IgD-negative memory B cell (primary cell): Measurements from ENCODE around the gene MRTFA. TPM values are rescaled to one million over a fixed set of nuclear protein-coding genes. Genes with fewer than 3 reads are reported as not detected.

Experiments used
- H3K27ac Mint-ChIP-seq, 3 donors: one replicate each; pipeline ENCODE4 v1.8.0; 2020 to 2022; ENCODE audit warnings: mild to moderate bottlenecking in 3 of 3, mixed read lengths in 3 of 3, moderate library complexity in 1 of 3
- H3K27me3 Mint-ChIP-seq: one replicate; pipeline ENCODE4 v1.8.0; 2021; ENCODE audit warnings: mixed read lengths
- H3K36me3 Mint-ChIP-seq: one replicate; pipeline ENCODE4 v1.8.0; 2020; ENCODE audit warnings: mild to moderate bottlenecking, mixed read lengths
- H3K4me1 Mint-ChIP-seq, 3 donors: one replicate each; pipeline ENCODE4 v1.8.0; 2020 to 2022; ENCODE audit warnings: mixed read lengths in 3 of 3, mild to moderate bottlenecking in 1 of 3
- H3K4me3 Mint-ChIP-seq, 4 donors: one replicate each; pipeline ENCODE4 v1.8.0; 2020 to 2022; ENCODE audit warnings: mild to moderate bottlenecking in 4 of 4, mixed read lengths in 4 of 4, moderate library complexity in 3 of 4
- H3K9me3 Mint-ChIP-seq, 3 donors: one replicate each; pipeline ENCODE4 v1.8.0; 2020 to 2021; ENCODE audit warnings: mixed read lengths in 3 of 3, mild to moderate bottlenecking in 1 of 3
- polyA plus RNA-seq: library from polyadenylated mRNA; unstranded; fragments of 300-500 nt; fragmentation: Illumina TruSeq; gene quantifications from one replicate; pipeline ENCODE4 v1.2.3, GENCODE V29; 2021

The MRTFA gene
- polyA plus RNA-seq, 1 donor from 2014 or later, result 17.2 TPM

- no peaks in the 10 kb centered on the region for H3K27me3 Mint-ChIP-seq
- H3K4me3 Mint-ChIP-seq, result no peak overlapping the region
- H3K27ac Mint-ChIP-seq, result peak overlapping the region in 1 of 3 donors; percentile 11
- no peaks in the 10 kb centered on the region for H3K9me3 Mint-ChIP-seq
- peaks cover 7% of the 10 kb centered on the region for H3K36me3 Mint-ChIP-seq
- H3K4me1 Mint-ChIP-seq, result peaks cover 48 to 71% (median 59%) of the 10 kb centered on the region in 3 donors
These were observed 194.6 kb downstream of the MRTFA start for GRCh38 chr22:40441761-40442390.

DNA sequence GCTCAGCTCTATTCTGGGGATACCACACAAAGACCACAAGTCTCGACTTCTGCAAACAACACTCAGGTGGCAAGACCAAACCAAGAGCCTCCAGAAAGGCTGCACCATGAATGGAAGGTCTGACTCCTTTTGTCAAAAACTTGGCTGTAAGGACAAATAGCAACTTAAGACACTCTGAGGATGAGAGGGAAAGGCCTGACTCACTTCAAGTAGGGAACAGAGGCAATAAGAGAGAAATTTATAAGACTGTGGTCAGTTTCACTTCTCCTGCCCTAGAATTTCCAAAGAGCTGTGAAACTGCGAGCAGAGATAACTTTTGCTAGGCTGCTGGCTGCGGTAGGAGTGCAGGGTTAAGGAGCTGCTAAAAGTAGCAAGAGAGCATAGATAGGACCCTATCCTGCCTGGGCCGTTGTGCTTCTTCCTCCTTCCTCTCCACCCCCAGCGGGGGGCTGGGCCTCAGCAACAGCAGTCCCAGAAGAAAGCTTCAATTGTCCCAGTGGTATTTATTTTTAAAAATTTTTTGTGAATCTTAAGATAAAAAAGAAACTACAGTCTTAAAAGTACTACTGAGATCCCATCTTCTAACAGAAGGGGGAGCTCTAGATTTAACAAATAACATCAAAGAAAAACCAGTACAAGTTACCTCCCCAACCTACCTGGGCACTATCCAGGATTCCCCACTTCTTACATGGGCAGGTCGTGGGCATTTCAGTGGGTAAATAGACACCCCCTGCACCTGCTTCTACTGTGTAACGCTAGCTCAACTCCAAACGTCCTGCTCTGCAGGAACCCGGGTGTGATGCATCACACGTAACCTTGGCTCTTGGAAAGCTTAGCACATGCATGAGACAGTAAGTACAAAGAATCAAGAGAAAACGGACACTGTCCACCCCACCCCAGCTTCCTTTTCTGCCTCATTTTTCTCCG, 199.8 kb downstream of the MRTFA start:
- Mint-ChIP-seq H3K27ac (peak overlapping the region; percentile 78 to 94 (median 85)), H3K27me3 (no peaks in the 10 kb centered on the region), H3K36me3 (no peaks in the 10 kb centered on the region), H3K4me1 (peaks cover 66 to 70% (median 68%) of the 10 kb centered on the region in 3 donors), H3K4me3 (peak overlapping the region; percentile 62 to 91 (median 76)), H3K9me3 (no peaks in the 10 kb centered on the region)

DNA sequence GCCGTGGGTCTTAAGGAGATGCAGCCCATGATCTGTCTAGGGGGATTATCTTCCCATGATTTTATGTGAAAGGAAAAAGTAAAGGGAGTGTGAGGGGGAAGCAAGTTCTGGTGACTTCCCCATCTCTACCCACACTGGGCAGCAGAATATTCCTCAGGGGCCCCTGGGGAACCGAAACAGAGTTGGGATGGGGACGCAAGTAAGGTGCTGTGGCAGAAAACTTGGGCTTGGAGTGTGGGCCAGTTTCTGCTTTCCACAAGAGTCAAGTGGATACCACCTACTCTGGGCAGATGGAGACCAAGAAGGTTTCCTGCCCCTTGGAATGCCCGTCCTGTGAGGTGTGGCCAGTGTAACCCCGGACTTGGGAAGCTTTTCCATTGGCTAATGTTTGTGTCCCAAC, 201.8 kb downstream of the MRTFA start:
- Mint-ChIP-seq H3K27ac (peak overlapping the region; percentile 78 to 94 (median 85)), H3K9me3 (no peaks in the 10 kb centered on the region), H3K36me3 (no peaks in the 10 kb centered on the region), H3K4me1 (peaks cover 52 to 62% (median 52%) of the 10 kb centered on the region in 3 donors), H3K4me3 (peak overlapping the region; percentile 62 to 91 (median 76)), H3K27me3 (no peaks in the 10 kb centered on the region)

DNA sequence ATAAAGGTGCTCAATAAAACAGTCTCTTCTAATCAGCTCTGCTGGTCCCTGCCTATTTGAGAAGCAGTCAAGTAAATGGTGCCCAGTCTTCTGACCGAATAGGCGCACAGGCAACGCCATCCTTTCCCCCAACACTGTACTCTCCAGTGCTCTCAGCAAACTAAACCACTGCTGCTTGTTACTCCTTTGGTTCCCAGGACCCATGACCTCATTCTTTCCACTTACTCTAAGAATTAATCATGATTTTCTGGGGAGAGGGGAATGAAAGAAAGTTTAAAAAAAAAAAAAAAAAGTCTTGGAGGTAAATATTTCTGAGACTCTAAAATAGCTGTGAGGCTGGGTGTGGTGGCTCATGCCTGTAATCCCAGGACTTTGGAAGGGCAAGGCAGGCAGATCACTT, 202.4 kb downstream of the MRTFA start:
- peaks cover 2% of the 10 kb centered on the region for H3K36me3 Mint-ChIP-seq

DNA sequence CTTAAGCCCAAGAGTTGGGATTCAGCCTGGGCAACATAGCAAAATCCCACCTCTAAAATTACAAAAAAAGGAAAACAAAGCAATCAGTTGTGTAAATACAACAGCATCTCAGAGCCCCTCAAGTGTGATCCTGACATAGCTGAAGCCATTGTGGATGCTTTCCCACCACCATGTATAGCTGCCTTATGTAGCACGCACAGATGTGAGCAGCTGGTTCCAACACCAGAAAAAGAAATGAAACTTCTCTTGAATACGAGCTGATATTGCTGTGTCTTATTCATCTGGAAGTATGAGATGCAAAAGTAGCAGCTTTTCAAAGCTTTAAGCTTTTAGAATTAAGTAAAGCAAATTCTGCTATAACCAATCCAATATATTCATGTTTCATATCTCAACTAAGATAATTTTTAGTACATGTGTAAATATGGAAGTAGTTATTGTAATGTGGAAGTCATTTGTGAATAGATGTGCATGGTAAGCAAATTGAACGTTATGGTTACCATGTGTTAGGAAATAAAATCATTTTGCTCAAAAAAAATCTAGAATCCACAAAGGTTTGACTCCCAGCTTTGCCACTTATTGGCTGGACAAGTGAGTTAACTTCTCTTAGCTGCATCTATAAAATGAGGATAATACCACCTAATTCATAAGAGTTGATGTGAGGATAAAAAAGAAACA, 203.0 kb downstream of the MRTFA start:
- no peaks in the 10 kb centered on the region for H3K9me3 Mint-ChIP-seq
- H3K27me3 Mint-ChIP-seq, result no peaks in the 10 kb centered on the region
- peaks cover 48 to 59% (median 54%) of the 10 kb centered on the region in 3 donors for H3K4me1 Mint-ChIP-seq
- H3K4me3 Mint-ChIP-seq, result peak overlapping the region in 2 of 4 donors; percentile 6 to 32
- H3K36me3 Mint-ChIP-seq, result peaks cover 3% of the 10 kb centered on the region
- peak overlapping the region; percentile 7 to 61 (median 39) for H3K27ac Mint-ChIP-seq

More for the DNA sequence above, 202.4 kb downstream of the MRTFA start:
- Mint-ChIP-seq H3K9me3 (no peaks in the 10 kb centered on the region), H3K4me3 (peak overlapping the region in 2 of 4 donors; percentile 29 to 67), H3K4me1 (peaks cover 52 to 59% (median 53%) of the 10 kb centered on the region in 3 donors), H3K27me3 (no peaks in the 10 kb centered on the region), H3K27ac (peak overlapping the region in 2 of 3 donors; percentile 61 to 78)

GRCh38 chr22:40432625-40433024, 203.9 kb downstream of the MRTFA start:
- no peak overlapping the region for H3K4me3 Mint-ChIP-seq
- no peaks in the 10 kb centered on the region for H3K27me3 Mint-ChIP-seq
- H3K4me1 Mint-ChIP-seq, result peaks cover 40 to 50% (median 46%) of the 10 kb centered on the region in 3 donors
- H3K9me3 Mint-ChIP-seq, result no peaks in the 10 kb centered on the region
- peak overlapping the region in 2 of 3 donors; percentile 11 to 59 for H3K27ac Mint-ChIP-seq
- peaks cover 3% of the 10 kb centered on the region for H3K36me3 Mint-ChIP-seq

DNA sequence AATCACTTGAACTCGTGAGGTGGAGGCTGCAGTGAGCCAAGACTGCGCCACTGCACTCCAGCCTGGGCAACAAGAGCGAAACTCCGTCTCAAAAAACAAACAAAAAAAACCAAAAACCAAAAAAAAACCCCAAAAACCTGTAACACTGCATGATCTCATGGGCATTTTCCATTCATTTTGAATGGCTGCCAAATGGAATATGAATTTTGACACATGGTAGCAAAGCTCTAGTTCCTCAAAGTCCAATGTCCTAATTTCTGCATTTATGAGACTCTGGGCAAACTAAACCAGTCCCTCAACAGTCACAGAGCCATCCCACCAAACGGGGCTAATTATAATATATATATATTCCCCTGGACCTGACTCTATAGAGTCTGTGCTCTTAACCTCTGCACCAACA, 204.4 kb downstream of the MRTFA start:
- no peaks in the 10 kb centered on the region for H3K27me3 Mint-ChIP-seq
- H3K9me3 Mint-ChIP-seq, result no peaks in the 10 kb centered on the region
- H3K36me3 Mint-ChIP-seq, result peaks cover 3% of the 10 kb centered on the region
- peak overlapping the region in 1 of 4 donors; percentile 70 for H3K4me3 Mint-ChIP-seq
- peak overlapping the region in 1 of 3 donors; percentile 11 for H3K27ac Mint-ChIP-seq
- peaks cover 38 to 46% (median 43%) of the 10 kb centered on the region in 3 donors for H3K4me1 Mint-ChIP-seq

DNA sequence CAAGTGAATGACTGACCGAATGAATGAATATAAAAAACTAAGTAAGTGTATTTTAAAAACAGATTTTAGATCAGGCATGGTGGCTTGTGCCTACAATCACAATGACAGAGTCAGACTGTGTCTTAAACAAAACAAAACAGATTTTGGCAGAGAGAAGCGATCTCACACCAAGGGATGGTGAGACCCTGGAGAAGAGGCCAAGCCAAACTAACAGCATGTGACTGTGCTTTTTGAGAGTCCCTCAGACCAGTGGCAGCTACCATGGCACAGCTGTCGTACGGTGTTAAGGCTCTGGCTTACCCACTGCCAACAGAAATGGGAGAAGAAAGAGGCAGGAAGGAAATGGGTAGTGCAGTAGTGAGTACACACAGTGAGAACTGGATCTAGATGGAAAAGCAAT, 205.5 kb downstream of the MRTFA start:
- Mint-ChIP-seq H3K4me1 (peaks cover 27 to 43% (median 32%) of the 10 kb centered on the region in 3 donors), H3K9me3 (no peaks in the 10 kb centered on the region), H3K27ac (peak overlapping the region in 2 of 3 donors; percentile 78 to 84), H3K4me3 (no peak overlapping the region), H3K36me3 (peaks cover 3% of the 10 kb centered on the region), H3K27me3 (no peaks in the 10 kb centered on the region)

GRCh38 chr22:40429481-40429880, 207.0 kb downstream of the MRTFA start:
- Mint-ChIP-seq H3K4me3 (no peak overlapping the region), H3K36me3 (peaks cover 3% of the 10 kb centered on the region), H3K27ac (no peak overlapping the region), H3K27me3 (no peaks in the 10 kb centered on the region), H3K9me3 (no peaks in the 10 kb centered on the region), H3K4me1 (peaks cover 19 to 31% (median 21%) of the 10 kb centered on the region in 3 donors)

GRCh38 chr22:40428796-40429195, 207.7 kb downstream of the MRTFA start:
- no peak overlapping the region for H3K27ac Mint-ChIP-seq
- H3K36me3 Mint-ChIP-seq, result peaks cover 3% of the 10 kb centered on the region
- no peaks in the 10 kb centered on the region for H3K27me3 Mint-ChIP-seq
- peaks cover 15 to 28% (median 18%) of the 10 kb centered on the region in 3 donors for H3K4me1 Mint-ChIP-seq
- H3K9me3 Mint-ChIP-seq, result no peaks in the 10 kb centered on the region
- H3K4me3 Mint-ChIP-seq, result no peak overlapping the region

GRCh38 chr22:40426594-40427333, 209.8 kb downstream of the MRTFA start:
- Mint-ChIP-seq H3K27me3 (no peaks in the 10 kb centered on the region), H3K4me1 (peaks cover 0 to 16% (median 7%) of the 10 kb centered on the region in 3 donors), H3K36me3 (peaks cover 8% of the 10 kb centered on the region), H3K27ac (peak overlapping the region in 1 of 3 donors; percentile 80), H3K9me3 (no peaks in the 10 kb centered on the region), H3K4me3 (no peak overlapping the region)

- Mint-ChIP-seq H3K9me3 (no peaks in the 10 kb centered on the region), H3K27me3 (no peaks in the 10 kb centered on the region), H3K27ac (peak overlapping the region in 1 of 3 donors; percentile 16), H3K4me3 (no peak overlapping the region), H3K36me3 (peaks cover 8% of the 10 kb centered on the region), H3K4me1 (peaks cover 0 to 11% (median 7%) of the 10 kb centered on the region in 3 donors)
These were observed 211.4 kb downstream of the MRTFA start for GRCh38 chr22:40425082-40425481.

- H3K27me3 Mint-ChIP-seq, result no peaks in the 10 kb centered on the region
- peaks cover 0 to 10% (median 6%) of the 10 kb centered on the region in 3 donors for H3K4me1 Mint-ChIP-seq
- no peak overlapping the region for H3K27ac Mint-ChIP-seq
- peaks cover 6% of the 10 kb centered on the region for H3K36me3 Mint-ChIP-seq
- no peaks in the 10 kb centered on the region for H3K9me3 Mint-ChIP-seq
- no peak overlapping the region for H3K4me3 Mint-ChIP-seq
These were observed 212.5 kb downstream of the MRTFA start for GRCh38 chr22:40423882-40424640.

DNA sequence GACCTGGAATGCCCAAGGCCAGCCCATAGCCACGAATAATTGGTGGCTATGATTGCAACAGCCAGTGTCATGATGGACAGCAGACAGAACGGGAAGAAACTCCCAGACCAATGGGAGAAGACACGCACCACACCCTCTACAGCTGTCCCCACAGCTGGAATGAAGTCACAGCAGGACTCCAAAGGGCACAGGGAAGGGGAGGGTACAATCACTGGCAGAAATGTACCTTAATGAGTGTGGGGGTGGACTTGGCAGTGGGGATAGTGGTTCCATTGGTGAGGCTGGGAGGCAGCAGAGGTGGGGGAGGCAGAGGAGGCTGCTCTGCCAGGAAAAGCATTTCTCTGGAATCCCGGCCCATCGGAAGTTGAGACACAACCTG, 213.2 kb downstream of the MRTFA start:
- H3K36me3 Mint-ChIP-seq, result peaks cover 4% of the 10 kb centered on the region

More for the DNA sequence above, 213.2 kb downstream of the MRTFA start:
- Mint-ChIP-seq H3K27ac (no peak overlapping the region), H3K9me3 (no peaks in the 10 kb centered on the region), H3K4me3 (no peak overlapping the region), H3K4me1 (peaks cover 0 to 7% (median 2%) of the 10 kb centered on the region in 3 donors), H3K27me3 (no peaks in the 10 kb centered on the region)
